ENCODE measurements around the gene CEPT1. TPM values are rescaled to one million over a fixed set of nuclear protein-coding genes. Genes with fewer than 3 reads are reported as not detected.
"Not testable (repeated sequence)": the region's sequence is repeated elsewhere in the genome, so short reads cannot be mapped to it uniquely, and the experiment has no call there.

Gene CEPT1
- total and polyA plus RNA-seq, 9 of the 15 experiments (the other 6 are each of a cell fraction or from before 2014, with no cell fraction given) = 24.4 to 72.6 (median 42.4) TPM

- DNase-seq (ENCODE audit: extremely low read depth in 1 of 4, low spot score in 3 of 4); BruUV-seq (replicated peaks); CTCF ChIA-PET (ENCODE audit: low intra/inter-chr PET ratio); H3K79me2 ChIP-seq (ENCODE audit: control insufficient read depth, insufficient read depth, low read length); H3K9me1 ChIP-seq (ENCODE audit: control insufficient read depth, insufficient read depth, low read length); H3K4me3 ChIP-seq; H2AFZ ChIP-seq (ENCODE audit: low read depth, low read length); ATAC-seq; H3K27me3 ChIP-seq (ENCODE audit: control insufficient read depth in 2 of 2, insufficient read depth in 2 of 2, low read length in 2 of 2); H3K4me1 ChIP-seq (replicated peaks in 1 of 2; ENCODE audit: control insufficient read depth in 2 of 2, insufficient read depth in 2 of 2, low read length in 2 of 2); intact Hi-C loops (cut with micrococcal nuclease); H3K4me2 ChIP-seq (ENCODE audit: insufficient read depth, low read length); FAIRE-seq; H3K9ac ChIP-seq (ENCODE audit: insufficient read depth in 1 of 2, low read depth in 2 of 2, low read length in 2 of 2); H4K20me1 ChIP-seq (replicated peaks; ENCODE audit: control insufficient read depth, insufficient read depth, low read length); in situ Hi-C loops (cut with MboI); H3K36me3 ChIP-seq (ENCODE audit: control insufficient read depth, insufficient read depth, low read length); H3K9me3 ChIP-seq (replicated peaks; ENCODE audit: control insufficient read depth, insufficient read depth, low read depth, low read length); H3K27ac ChIP-seq (ENCODE audit: extremely low read depth, low read depth, low read length): not testable (repeated sequence)
- 47% methylated on average over 3 of the region's 3 CpGs for WGBS (ENCODE audit: insufficient coverage, low coverage, missing lambda C conversion rate)
- TF ChIP-seq BCOR (IDR thresholded peaks at IDR 0.05) (peak; percentile 74; the same call in 1 of the 2 replicates), KDM1A (IDR thresholded peaks at IDR 0.05) (0 out of 4 replicates have a peak, but pooled peaks have one; percentile 9 to 19), ZNF146 (CRISPR knock-in tag; IDR thresholded peaks at IDR 0.05; ENCODE audit: unreplicated experiment) (peak; percentile 62), RBM25 (IDR thresholded peaks at IDR 0.05; ENCODE audit: low read depth, low read length, severe bottlenecking) (peak; percentile 10)
- POLR2A ChIA-PET = interaction anchor here (0.6 kb wide), 1 partner anchor 197 kb away, joined by 3 read pairs; no protein-coding TSS in a partner anchor
These were observed 44.6 kb upstream of the CEPT1 start for GRCh38 chr1:111095421-111095820.

- in situ Hi-C loops (cut with MboI) = no loop called here
- CTCF ChIA-PET (ENCODE audit: low intra/inter-chr PET ratio) = no interaction called here
These were observed 42.5 kb upstream of the CEPT1 start for GRCh38 chr1:111097356-111098099.

More at GRCh38 chr1:111097356-111098099, 42.5 kb upstream of the CEPT1 start:
- intact Hi-C loops (cut with micrococcal nuclease) = no loop called here
- peaks cover 11 to 19% of the 10 kb centered on the region in 2 experiments; a peak in 4 of 5 replicates for H3K4me1 ChIP-seq (replicated peaks in 1 of 2; ENCODE audit: control insufficient read depth in 2 of 2, insufficient read depth in 2 of 2, low read length in 2 of 2)
- no peaks in the 10 kb centered on the region for H4K20me1 ChIP-seq (replicated peaks; ENCODE audit: control insufficient read depth, insufficient read depth, low read length)
- 41% methylated on average over 2 of the region's 2 CpGs for WGBS (ENCODE audit: insufficient coverage, low coverage, missing lambda C conversion rate)
- DNase-seq (ENCODE audit: extremely low read depth in 1 of 4, low spot score in 3 of 4) (no peak), FAIRE-seq (no peak), ATAC-seq (no peak)
- no peak overlapping the region for H3K4me2 ChIP-seq (ENCODE audit: insufficient read depth, low read length)
- peaks cover 5% of the 10 kb centered on the region for H3K9me3 ChIP-seq (replicated peaks; ENCODE audit: control insufficient read depth, insufficient read depth, low read depth, low read length)
- POLR2A ChIA-PET = interaction anchor here (0.9 kb wide), 1 partner anchor 19 kb away, joined by 3 read pairs; no protein-coding TSS in a partner anchor
- H3K27me3 ChIP-seq (ENCODE audit: control insufficient read depth in 2 of 2, insufficient read depth in 2 of 2, low read length in 2 of 2) = no peaks in the 10 kb centered on the region
- H3K27ac ChIP-seq (ENCODE audit: extremely low read depth, low read depth, low read length) = no peak overlapping the region
- no peak overlapping the region for H3K9ac ChIP-seq (ENCODE audit: insufficient read depth in 1 of 2, low read depth in 2 of 2, low read length in 2 of 2)
- H3K9me1 ChIP-seq (ENCODE audit: control insufficient read depth, insufficient read depth, low read length) = no peaks in the 10 kb centered on the region
- H2AFZ ChIP-seq (ENCODE audit: low read depth, low read length) = no peak overlapping the region
- H3K36me3 ChIP-seq (ENCODE audit: control insufficient read depth, insufficient read depth, low read length) = no peaks in the 10 kb centered on the region
- BruUV-seq (replicated peaks) = no TSS peak
- H3K79me2 ChIP-seq (ENCODE audit: control insufficient read depth, insufficient read depth, low read length) = no peaks in the 10 kb centered on the region
- no peak for TF ChIP-seq SNAPC5 (CRISPR knock-in tag; IDR thresholded peaks at IDR 0.05)
- TF ChIP-seq GATAD2A (IDR thresholded peaks at IDR 0.05) = no peak
- no peak for TF ChIP-seq ZBTB12 (CRISPR knock-in tag; IDR thresholded peaks at IDR 0.05)
- TF ChIP-seq E2F3 (CRISPR knock-in tag; IDR thresholded peaks at IDR 0.05) = no peak
- no peak for TF ChIP-seq NEUROD1 (IDR thresholded peaks at IDR 0.05; ENCODE audit: borderline replicate concordance, low read depth, low read length, partially characterized antibody)
- no peak for TF ChIP-seq HDAC3 (IDR thresholded peaks at IDR 0.05; ENCODE audit: borderline replicate concordance, partially characterized antibody)
- TF ChIP-seq NFE2L1 (tag; IDR thresholded peaks at IDR 0.05; ENCODE audit: borderline replicate concordance, low read depth) = no peak
- no peak overlapping the region for H3K4me3 ChIP-seq

All from K562 (cell line).